Type B pancreatic cell (in vitro differentiated cells): ENCODE measurements around the gene ARL13B. TPM values are rescaled to one million over a fixed set of nuclear protein-coding genes. Genes with fewer than 3 reads are reported as not detected.

Experiments
- DNase-seq: peaks from one replicate; pipeline ENCODE4 v3.0.0; 2021; ENCODE audit warnings: mixed read lengths; ENCODE audit not compliant: unreplicated experiment; ENCODE audit errors: extremely low spot score
- H3K27ac Mint-ChIP-seq: 2 replicates; pipeline ENCODE4 v1.8.0; 2021; ENCODE audit warnings: mild to moderate bottlenecking, mixed read lengths
- H3K27me3 Mint-ChIP-seq: 2 replicates; pipeline ENCODE4 v1.8.0; 2021; ENCODE audit warnings: mixed read lengths
- H3K36me3 Mint-ChIP-seq: 2 replicates; pipeline ENCODE4 v1.8.0; 2021; ENCODE audit warnings: mixed read lengths
- H3K4me1 Mint-ChIP-seq: one replicate; pipeline ENCODE4 v1.8.0; 2021; ENCODE audit warnings: mixed read lengths; ENCODE audit not compliant: unreplicated experiment
- H3K4me3 Mint-ChIP-seq: 2 replicates; pipeline ENCODE4 v1.8.0; 2021; ENCODE audit warnings: mild to moderate bottlenecking, mixed read lengths
- H3K9me3 Mint-ChIP-seq: 2 replicates; pipeline ENCODE4 v1.8.0; 2021; ENCODE audit warnings: mixed read lengths
- CTCF ChIP-seq: fragments of 200-600 bp; sonication (generic); conservative IDR thresholded peaks from 2 replicates; pipeline ENCODE4 v1.5.0; 2021; ENCODE audit warnings: antibody characterized with exemption, mild to moderate bottlenecking
- total RNA-seq: library from RNA; stranded (reverse); gene quantifications from 2 replicates; pipeline ENCODE4 v1.2.1, GENCODE V29; 2021; ENCODE audit warnings: low replicate concordance

The ARL13B gene
- total RNA-seq, 1 donor from 2014 or later, result 12.8 TPM

DNA sequence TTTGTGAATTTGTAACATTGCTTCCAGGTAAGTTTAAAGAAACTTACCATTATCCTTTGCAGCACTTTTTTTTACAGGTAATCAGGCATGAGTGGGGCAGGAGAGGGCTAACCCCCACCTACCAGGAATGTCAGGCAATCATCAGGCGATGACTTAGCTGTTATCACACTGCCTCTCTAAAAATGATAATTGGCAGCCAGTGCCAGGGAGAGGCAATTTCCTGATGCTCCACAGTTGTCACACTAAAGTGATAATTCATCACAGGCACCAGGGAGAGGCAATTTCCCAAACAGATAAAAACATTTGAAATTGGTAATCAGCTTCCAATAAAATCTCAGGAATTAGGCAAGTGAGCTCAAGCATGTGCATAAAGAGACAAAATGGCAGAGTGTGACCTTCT is 109.2 kb downstream of the ARL13B start:
- Mint-ChIP-seq H3K4me1 (no peaks in the 10 kb centered on the region), H3K4me3 (no peak overlapping the region), H3K36me3 (peaks cover 9% of the 10 kb centered on the region), H3K27ac (no peak overlapping the region), H3K9me3 (no peaks in the 10 kb centered on the region), H3K27me3 (no peaks in the 10 kb centered on the region)
- TF ChIP-seq CTCF, result no peak
- DNase-seq, result no peak

- H3K36me3 Mint-ChIP-seq, result peaks cover 14% of the 10 kb centered on the region
- H3K27me3 Mint-ChIP-seq, result no peaks in the 10 kb centered on the region
- TF ChIP-seq CTCF, result no peak
- no peak overlapping the region for H3K4me3 Mint-ChIP-seq
- H3K9me3 Mint-ChIP-seq, result no peaks in the 10 kb centered on the region
- H3K4me1 Mint-ChIP-seq, result no peaks in the 10 kb centered on the region
- no peak overlapping the region for H3K27ac Mint-ChIP-seq
- DNase-seq, result no peak
Measured at GRCh38 chr3:94092086-94092485, 112.1 kb downstream of the ARL13B start.

GRCh38 chr3:94093151-94093550 is 113.2 kb downstream of the ARL13B start:
- no peak overlapping the region for H3K27ac Mint-ChIP-seq
- H3K36me3 Mint-ChIP-seq, result peaks cover 23% of the 10 kb centered on the region
- DNase-seq, result no peak
- no peaks in the 10 kb centered on the region for H3K27me3 Mint-ChIP-seq
- no peaks in the 10 kb centered on the region for H3K9me3 Mint-ChIP-seq
- TF ChIP-seq CTCF, result no peak
- no peaks in the 10 kb centered on the region for H3K4me1 Mint-ChIP-seq
- H3K4me3 Mint-ChIP-seq, result no peak overlapping the region

GRCh38 chr3:94095111-94095510 is 115.2 kb downstream of the ARL13B start:
- no peak for TF ChIP-seq CTCF
- no peak for DNase-seq
- Mint-ChIP-seq H3K27me3 (no peaks in the 10 kb centered on the region), H3K9me3 (no peaks in the 10 kb centered on the region), H3K4me1 (no peaks in the 10 kb centered on the region), H3K4me3 (no peak overlapping the region), H3K27ac (no peak overlapping the region), H3K36me3 (peaks cover 32% of the 10 kb centered on the region)

DNA sequence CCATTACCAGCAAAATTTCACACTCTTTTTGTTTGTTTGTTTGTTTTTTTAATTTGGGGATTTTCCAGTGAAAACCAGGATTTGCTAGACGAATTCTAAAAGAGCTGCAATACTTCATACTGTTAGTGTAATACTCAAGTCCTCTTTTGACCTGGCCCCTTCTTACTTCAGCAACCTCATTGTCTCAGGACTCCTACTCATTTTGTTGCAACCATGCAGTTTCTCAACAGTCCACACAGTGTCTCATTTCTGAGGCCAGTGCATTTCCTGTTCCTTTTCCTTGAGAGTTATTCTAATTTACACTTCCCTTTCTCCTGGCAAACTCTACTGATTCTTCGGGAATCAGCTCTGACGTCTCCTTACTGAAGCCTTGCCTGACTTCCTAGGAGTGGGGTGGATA is 118.5 kb downstream of the ARL13B start:
- no peaks in the 10 kb centered on the region for H3K9me3 Mint-ChIP-seq
- no peaks in the 10 kb centered on the region for H3K4me1 Mint-ChIP-seq
- peaks cover 37% of the 10 kb centered on the region for H3K36me3 Mint-ChIP-seq
- H3K4me3 Mint-ChIP-seq, result no peak overlapping the region
- no peak for DNase-seq
- H3K27me3 Mint-ChIP-seq, result no peaks in the 10 kb centered on the region
- no peak for TF ChIP-seq CTCF
- no peak overlapping the region for H3K27ac Mint-ChIP-seq

DNA sequence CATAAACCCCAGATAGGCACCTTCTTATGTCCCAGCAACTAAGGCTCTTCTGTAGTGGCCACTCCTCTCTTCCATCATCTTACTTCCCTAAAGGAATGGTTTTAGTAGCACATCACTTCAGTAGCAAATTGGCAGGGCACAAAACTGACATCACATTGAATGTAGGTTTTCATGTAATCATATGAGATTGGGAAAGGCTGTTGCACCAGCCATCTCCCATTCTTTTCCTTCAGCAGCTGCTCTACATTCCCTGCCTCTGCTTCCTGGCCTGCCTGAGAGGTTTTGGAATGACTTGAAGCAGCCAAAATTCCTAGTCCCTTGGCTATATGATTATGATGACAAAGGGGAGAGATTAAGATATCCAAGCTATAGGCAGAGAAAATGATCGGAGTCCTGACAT is 119.4 kb downstream of the ARL13B start:
- H3K4me1 Mint-ChIP-seq, result no peaks in the 10 kb centered on the region
- no peaks in the 10 kb centered on the region for H3K27me3 Mint-ChIP-seq
- no peak overlapping the region for H3K4me3 Mint-ChIP-seq
- no peak overlapping the region for H3K27ac Mint-ChIP-seq
- DNase-seq, result no peak
- no peak for TF ChIP-seq CTCF
- H3K36me3 Mint-ChIP-seq, result peaks cover 34% of the 10 kb centered on the region
- no peaks in the 10 kb centered on the region for H3K9me3 Mint-ChIP-seq
